ENCODE measurements around the gene CELA2A. TPM values are rescaled to one million over a fixed set of nuclear protein-coding genes. Genes with fewer than 3 reads are reported as not detected.

CELA2A gene
- not detected for total RNA-seq

DNA sequence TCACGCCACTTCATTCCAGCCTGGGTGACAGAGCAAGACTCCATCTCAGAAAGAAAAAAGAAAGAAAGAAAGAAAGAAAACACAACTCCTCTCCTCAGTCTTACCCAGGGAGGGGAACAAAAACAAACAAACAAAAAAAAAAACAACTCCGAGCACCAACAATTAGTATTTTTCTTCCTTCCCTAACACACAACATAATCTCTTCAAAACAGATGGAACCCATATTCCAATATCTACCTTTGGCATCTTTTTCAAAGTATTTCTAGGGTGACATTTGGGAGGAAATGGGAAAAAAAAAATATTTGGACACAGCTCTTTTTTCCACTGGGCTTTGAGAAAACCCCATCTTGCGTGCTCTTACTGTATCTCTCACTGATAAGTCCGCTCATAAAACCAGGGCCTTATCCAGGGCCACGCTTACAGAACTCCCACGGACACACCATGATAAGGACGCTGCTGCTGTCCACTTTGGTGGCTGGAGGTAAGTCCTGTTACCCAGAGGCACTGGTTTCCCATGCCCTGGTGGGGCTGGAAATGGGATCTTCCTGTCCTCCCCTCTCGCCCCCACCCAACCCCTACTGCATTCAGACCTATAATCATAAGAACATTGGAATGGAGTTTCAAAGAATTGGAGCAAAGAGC, at the start of gene CELA2A:
CELA2A (plus strand) TSS at position 420 of the 642 bp plus-strand sequence; CDS start at position 442, 22 bp downstream.
- Histone ChIP-seq H3K36me3 (no peaks in the 10 kb centered on the region), H3K4me3 (replicated peaks in 1 of 3) (no peak within 1 kb of the TSS), H3K9me3 (no peaks in the 10 kb centered on the region), H3K27ac (no peak within 1 kb of the TSS), H3K27me3 (no peaks in the 10 kb centered on the region), H3K4me1 (no peaks in the 10 kb centered on the region)
- DNase-seq: no peak
- intact Hi-C loops (cut with DNase I): no loop called here
- WGBS, 2 donors: 94 to 96% methylated on average over 8 of the region's 8 CpGs
- TF ChIP-seq, protein P1, sequence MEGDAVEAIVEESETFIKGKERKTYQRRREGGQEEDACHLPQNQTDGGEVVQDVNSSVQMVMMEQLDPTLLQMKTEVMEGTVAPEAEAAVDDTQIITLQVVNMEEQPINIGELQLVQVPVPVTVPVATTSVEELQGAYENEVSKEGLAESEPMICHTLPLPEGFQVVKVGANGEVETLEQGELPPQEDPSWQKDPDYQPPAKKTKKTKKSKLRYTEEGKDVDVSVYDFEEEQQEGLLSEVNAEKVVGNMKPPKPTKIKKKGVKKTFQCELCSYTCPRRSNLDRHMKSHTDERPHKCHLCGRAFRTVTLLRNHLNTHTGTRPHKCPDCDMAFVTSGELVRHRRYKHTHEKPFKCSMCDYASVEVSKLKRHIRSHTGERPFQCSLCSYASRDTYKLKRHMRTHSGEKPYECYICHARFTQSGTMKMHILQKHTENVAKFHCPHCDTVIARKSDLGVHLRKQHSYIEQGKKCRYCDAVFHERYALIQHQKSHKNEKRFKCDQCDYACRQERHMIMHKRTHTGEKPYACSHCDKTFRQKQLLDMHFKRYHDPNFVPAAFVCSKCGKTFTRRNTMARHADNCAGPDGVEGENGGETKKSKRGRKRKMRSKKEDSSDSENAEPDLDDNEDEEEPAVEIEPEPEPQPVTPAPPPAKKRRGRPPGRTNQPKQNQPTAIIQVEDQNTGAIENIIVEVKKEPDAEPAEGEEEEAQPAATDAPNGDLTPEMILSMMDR (IDR thresholded peaks at IDR 0.05): no peak
- TF ChIP-seq POLR2A (IDR thresholded peaks at IDR 0.05): no peak

DNA sequence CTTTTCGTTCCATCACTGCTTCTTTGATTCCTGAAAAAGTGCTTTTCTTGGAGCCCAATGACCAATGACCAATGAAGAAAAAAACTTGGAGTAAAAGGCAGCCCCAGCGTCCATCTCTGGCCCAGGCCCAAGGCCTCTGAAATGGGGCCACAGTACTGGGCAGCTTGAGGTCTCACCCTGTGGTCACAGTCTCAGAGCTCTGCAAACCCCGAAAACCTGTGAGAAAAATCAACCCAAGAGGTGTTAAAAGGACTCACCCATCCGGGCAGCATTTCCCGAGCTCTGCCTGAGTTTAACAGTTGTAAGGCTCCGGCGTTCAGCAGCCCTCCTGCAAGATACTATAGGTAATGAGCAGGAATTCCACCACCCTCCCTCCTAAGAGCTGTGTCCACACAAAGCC, 49.0 kb upstream of the CELA2A start:
- intact Hi-C loops (cut with DNase I): no loop called here
- no peaks in the 10 kb centered on the region for H3K9me3 ChIP-seq
- TF ChIP-seq, protein P1 (IDR thresholded peaks at IDR 0.05): no peak
- TF ChIP-seq POLR2A (IDR thresholded peaks at IDR 0.05): no peak
- H3K27me3 ChIP-seq: no peaks in the 10 kb centered on the region
- H3K36me3 ChIP-seq: no peaks in the 10 kb centered on the region
- H3K4me1 ChIP-seq: peaks cover 38 to 44% of the 10 kb centered on the region in 2 donors
- WGBS, 2 donors: 70 to 71% methylated on average over 7 of the region's 7 CpGs
- H3K4me3 ChIP-seq (replicated peaks in 1 of 3): no peak overlapping the region
- H3K27ac ChIP-seq: peak overlapping the region in 2 of 3 donors; percentile 59 to 62
- DNase-seq: no peak

DNA sequence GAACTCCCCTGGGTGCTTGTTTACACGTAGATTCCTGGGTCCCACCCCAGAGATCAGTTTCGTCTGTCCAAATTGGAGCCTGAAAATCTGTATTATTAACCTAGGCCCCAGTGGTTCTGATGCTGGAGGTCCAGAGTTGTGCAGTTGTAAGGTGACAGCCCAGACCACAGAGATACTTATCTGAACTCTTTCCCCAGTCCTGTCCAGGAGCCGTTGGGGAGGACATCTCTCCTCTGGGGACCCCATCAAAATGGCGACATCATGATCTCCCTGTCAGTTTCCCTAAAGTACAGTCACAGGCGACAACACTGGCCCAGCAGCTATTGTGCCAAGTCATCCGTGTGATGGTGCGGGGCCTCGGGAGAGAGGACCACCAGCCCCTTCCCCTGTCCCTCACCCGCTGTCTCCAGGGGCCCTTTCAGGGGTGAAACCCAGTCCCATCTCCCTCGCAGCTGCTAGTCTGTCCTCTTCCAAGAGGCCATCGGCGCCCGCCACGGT, 47.6 kb upstream of the CELA2A start:
- WGBS, 2 donors: 35 to 58% methylated on average over 10 to 14 of the region's 14 CpGs
- peak overlapping the region; percentile 18 to 88 (median 73) for H3K27ac ChIP-seq
- intact Hi-C loops (cut with DNase I): no loop called here

DNA sequence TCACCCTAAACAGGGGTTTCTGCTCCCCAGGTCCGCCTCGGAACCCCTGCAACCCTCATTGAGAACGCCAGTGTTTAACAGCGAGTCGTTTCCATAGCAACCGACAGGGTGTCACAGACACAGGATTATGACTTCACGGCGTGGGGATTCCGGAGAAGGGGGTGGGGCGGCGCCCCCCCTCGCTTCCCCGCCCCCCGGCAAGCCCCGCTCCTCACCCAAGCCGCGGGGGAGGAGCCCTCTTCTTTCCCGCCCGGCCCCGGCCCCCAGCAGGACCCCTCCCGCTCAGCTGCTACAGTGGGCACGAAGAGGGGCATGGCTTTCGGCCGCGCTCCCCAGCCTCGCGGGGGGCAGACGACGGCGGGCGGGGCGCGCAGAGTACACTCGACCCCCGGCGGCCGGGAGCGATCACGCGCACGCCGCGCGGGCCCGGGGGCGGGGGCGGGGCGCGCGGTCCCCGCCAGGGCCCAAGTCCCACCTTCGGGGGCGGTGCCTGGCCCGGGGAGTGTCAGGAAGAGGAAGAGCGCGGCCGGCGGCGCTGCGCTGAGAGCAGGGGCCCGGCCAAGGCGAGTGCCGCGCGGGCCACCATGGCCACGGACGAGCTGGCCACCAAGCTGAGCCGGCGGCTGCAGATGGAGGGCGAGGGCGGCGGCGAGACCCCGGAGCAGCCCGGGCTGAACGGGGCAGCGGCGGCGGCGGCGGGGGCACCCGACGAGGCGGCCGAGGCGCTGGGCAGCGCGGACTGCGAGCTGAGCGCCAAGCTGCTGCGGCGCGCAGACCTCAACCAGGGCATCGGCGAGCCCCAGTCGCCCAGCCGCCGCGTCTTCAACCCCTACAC, 46.9 kb upstream of the CELA2A start, which contains the start of gene EFHD2:
EFHD2 (plus strand) TSS at position 501 of the 835 bp plus-strand sequence; CDS start at position 585, 84 bp downstream.
- H3K4me3 ChIP-seq (replicated peaks in 1 of 3): peak within 1 kb of the TSS; percentile 63 to 93 (median 77)
- H3K4me1 ChIP-seq: peaks cover 53 to 59% of the 10 kb centered on the region in 2 donors
- peak within 1 kb of the TSS; percentile 18 to 88 (median 73) for H3K27ac ChIP-seq
- H3K27me3 ChIP-seq: no peaks in the 10 kb centered on the region
- no peaks in the 10 kb centered on the region for H3K9me3 ChIP-seq
- WGBS, 2 donors: 3 to 4% methylated on average over 12 of the region's 99 CpGs
- intact Hi-C loops (cut with DNase I): no loop called here
- TF ChIP-seq, protein P1 (IDR thresholded peaks at IDR 0.05): peak in 1 of 6 experiments; percentile 6
- peak; percentile 57 to 96 for TF ChIP-seq POLR2A (IDR thresholded peaks at IDR 0.05)
- DNase-seq: peak; percentile 85
- no peaks in the 10 kb centered on the region for H3K36me3 ChIP-seq

More for the DNA sequence above, 47.6 kb upstream of the CELA2A start:
- peak overlapping the region in 2 of 3 donors; percentile 63 to 93 for H3K4me3 ChIP-seq (replicated peaks in 1 of 3)
- TF ChIP-seq POLR2A (IDR thresholded peaks at IDR 0.05): no peak
- TF ChIP-seq, protein P1 (IDR thresholded peaks at IDR 0.05): no peak
- H3K27me3 ChIP-seq: no peaks in the 10 kb centered on the region
- DNase-seq: no peak
- no peaks in the 10 kb centered on the region for H3K36me3 ChIP-seq
- H3K9me3 ChIP-seq: no peaks in the 10 kb centered on the region
- peaks cover 52 to 53% of the 10 kb centered on the region in 2 donors for H3K4me1 ChIP-seq
